Measurements from ENCODE around the gene MVP. TPM values are rescaled to one million over a fixed set of nuclear protein-coding genes. Genes with fewer than 3 reads are reported as not detected.

The MVP gene
- total RNA-seq, 2 donors from 2014 or later = 427 to 450 TPM

- Histone ChIP-seq H3K27me3 (no peaks in the 10 kb centered on the region), H3K36me3 (peaks cover 17% of the 10 kb centered on the region), H3K27ac (no peak overlapping the region), H3K4me1 (no peaks in the 10 kb centered on the region), H3K4me3 (no peak overlapping the region), H3K9ac (ENCODE audit: low read depth in 2 of 2, low read length in 2 of 2) (no peak overlapping the region), H3K9me3 (no peaks in the 10 kb centered on the region)
- TF ChIP-seq CTCF (IDR thresholded peaks at IDR 0.05) = no peak
- intact Hi-C loops (cut with DNase I) = loop anchor here (2.0 to 10.0 kb wide), 3 partner anchors 14 to 156 kb away; partner anchors contain the start of gene PRRT2
- no peak for DNase-seq
These were observed 30.7 kb downstream of the MVP start for GRCh38 chr16:29850998-29851397.

GRCh38 chr16:29852654-29853053 is 32.4 kb downstream of the MVP start:
- Histone ChIP-seq H3K4me1 (no peaks in the 10 kb centered on the region), H3K36me3 (peaks cover under 1% of the 10 kb centered on the region), H3K4me3 (no peak overlapping the region), H3K9ac (ENCODE audit: low read depth in 2 of 2, low read length in 2 of 2) (no peak overlapping the region), H3K9me3 (no peaks in the 10 kb centered on the region), H3K27me3 (no peaks in the 10 kb centered on the region), H3K27ac (peak overlapping the region; percentile 34)
- DNase-seq = no peak
- intact Hi-C loops (cut with DNase I) = loop anchor here (5.0 to 10.0 kb wide), 2 partner anchors 40 to 158 kb away; partner anchors contain the start of gene PRRT2
- TF ChIP-seq CTCF (IDR thresholded peaks at IDR 0.05) = no peak

GRCh38 chr16:29854520-29855100 is 34.3 kb downstream of the MVP start:
- no peaks in the 10 kb centered on the region for H3K27me3 ChIP-seq
- no peak overlapping the region for H3K27ac ChIP-seq
- H3K36me3 ChIP-seq = no peaks in the 10 kb centered on the region
- no peak for DNase-seq
- no peaks in the 10 kb centered on the region for H3K4me1 ChIP-seq
- intact Hi-C loops (cut with DNase I) = loop anchor here (5.0 to 10.0 kb wide), 2 partner anchors 42 to 160 kb away; partner anchors contain the start of gene PRRT2
- H3K9me3 ChIP-seq = no peaks in the 10 kb centered on the region
- H3K4me3 ChIP-seq = no peak overlapping the region
- TF ChIP-seq CTCF (IDR thresholded peaks at IDR 0.05) = no peak
- H3K9ac ChIP-seq (ENCODE audit: low read depth in 2 of 2, low read length in 2 of 2) = no peak overlapping the region

- no peak for DNase-seq
- no peak overlapping the region for H3K27ac ChIP-seq
- no peak overlapping the region for H3K4me3 ChIP-seq
- intact Hi-C loops (cut with DNase I) = loop anchor here (10.0 kb wide), 1 partner anchor 162 kb away; no protein-coding TSS in a partner anchor
- no peaks in the 10 kb centered on the region for H3K36me3 ChIP-seq
- no peak for TF ChIP-seq CTCF (IDR thresholded peaks at IDR 0.05)
- peaks cover 8% of the 10 kb centered on the region for H3K4me1 ChIP-seq
- H3K9ac ChIP-seq (ENCODE audit: low read depth in 2 of 2, low read length in 2 of 2) = no peak overlapping the region
- no peaks in the 10 kb centered on the region for H3K9me3 ChIP-seq
- H3K27me3 ChIP-seq = no peaks in the 10 kb centered on the region
These were observed 37.0 kb downstream of the MVP start for GRCh38 chr16:29857133-29857760.

- no peak for DNase-seq
- no peak for TF ChIP-seq CTCF (IDR thresholded peaks at IDR 0.05)
- H3K4me3 ChIP-seq = no peak overlapping the region
- H3K9me3 ChIP-seq = no peaks in the 10 kb centered on the region
- no peak overlapping the region for H3K27ac ChIP-seq
- no peak overlapping the region for H3K9ac ChIP-seq (ENCODE audit: low read depth in 2 of 2, low read length in 2 of 2)
- H3K27me3 ChIP-seq = no peaks in the 10 kb centered on the region
- intact Hi-C loops (cut with DNase I) = loop anchor here (10.0 kb wide), 1 partner anchor 163 kb away; no protein-coding TSS in a partner anchor
- peaks cover 8% of the 10 kb centered on the region for H3K4me1 ChIP-seq
- H3K36me3 ChIP-seq = no peaks in the 10 kb centered on the region
These were observed 38.0 kb downstream of the MVP start for GRCh38 chr16:29858149-29858849.
